Fibroblast of lung (primary cell): ENCODE results near the gene TLR8.

Experiments used
- CTCF ChIP-seq, 2 donors: IDR thresholded peaks in 1 of 2; conservative IDR thresholded peaks in 1 of 2; 1 replicate in 1 of 2; 2 replicates in 1 of 2; pipeline ENCODE4 v1.5.1; 2011 to 2012; ENCODE audit warnings: low read length in 2 of 2, control low read depth in 1 of 2, inconsistent platforms in 1 of 2, low read depth in 1 of 2, mild to moderate bottlenecking in 1 of 2
- EZH2 ChIP-seq: IDR thresholded peaks from 2 replicates; pipeline ENCODE4 v1.5.1; 2012; ENCODE audit warnings: low read length, control low read depth, mild to moderate bottlenecking; ENCODE audit errors: missing control alignments

DNA sequence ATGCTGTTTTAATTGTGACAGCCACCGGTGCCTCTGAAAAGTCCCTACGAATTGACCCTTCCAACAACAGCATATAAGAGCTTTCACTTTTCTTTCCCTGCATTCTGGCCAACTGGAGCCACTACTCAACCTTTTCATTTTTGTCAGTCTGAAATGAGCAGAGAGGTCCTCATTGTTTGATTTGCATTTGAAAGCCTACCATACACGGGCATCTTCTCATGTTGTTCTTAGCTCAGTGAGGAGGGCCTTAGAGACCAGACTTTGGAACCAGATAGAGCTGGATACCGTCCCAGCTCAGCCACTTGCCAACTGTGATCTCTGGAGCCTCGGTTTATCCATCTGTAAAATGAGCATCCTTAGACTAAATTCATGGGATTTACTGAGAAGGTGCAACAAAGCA, 51.6 kb downstream of the TLR8 start:
- TF ChIP-seq CTCF (conservative IDR thresholded peaks at IDR 0.05 in 1 of 2, IDR thresholded peaks at IDR 0.05 in 1 of 2; ENCODE audit: low read depth in 1 of 2, low read length in 2 of 2) = no peak
- TF ChIP-seq EZH2 = no peak
